Nephron progenitor cell (in vitro differentiated cells): ENCODE data around the gene SRPX.

ENCODE experiments used
- DNase-seq: peaks from one replicate; pipeline ENCODE4 v3.0.0; 2021
- H3K27ac Mint-ChIP-seq: 2 replicates; pipeline ENCODE4 v1.8.0; 2021; ENCODE audit warnings: mild to moderate bottlenecking, moderate library complexity, mixed read lengths
- H3K27me3 Mint-ChIP-seq: 2 replicates; pipeline ENCODE4 v1.8.0; 2021; ENCODE audit warnings: mild to moderate bottlenecking, low read depth, mixed read lengths; ENCODE audit not compliant: poor library complexity
- H3K36me3 Mint-ChIP-seq: 2 replicates; pipeline ENCODE4 v1.8.0; 2021; ENCODE audit warnings: low read depth, mixed read lengths
- H3K4me1 Mint-ChIP-seq: 2 replicates; pipeline ENCODE4 v1.8.0; 2021; ENCODE audit warnings: mixed read lengths
- H3K4me3 Mint-ChIP-seq: 2 replicates; pipeline ENCODE4 v1.8.0; 2021; ENCODE audit warnings: mild to moderate bottlenecking, moderate library complexity, mixed read lengths
- H3K9me3 Mint-ChIP-seq: 2 replicates; pipeline ENCODE4 v1.8.0; 2021; ENCODE audit warnings: mild to moderate bottlenecking, moderate library complexity, mixed read lengths
- TF ChIP-seq, protein P1 (sequence below): fragments of 200-600 bp; sonication (generic); IDR thresholded peaks from 2 replicates; pipeline ENCODE4 v1.5.0; 2021; ENCODE audit warnings: antibody characterized with exemption

Gene SRPX

GRCh38 chrX:38126179-38126578 lies 94.5 kb downstream of the SRPX start:
- H3K27me3 Mint-ChIP-seq = peaks cover 3% of the 10 kb centered on the region
- H3K4me3 Mint-ChIP-seq = no peak overlapping the region
- no peaks in the 10 kb centered on the region for H3K4me1 Mint-ChIP-seq
- no peaks in the 10 kb centered on the region for H3K36me3 Mint-ChIP-seq
- peaks cover 11% of the 10 kb centered on the region for H3K9me3 Mint-ChIP-seq
- no peak for DNase-seq
- H3K27ac Mint-ChIP-seq = no peak overlapping the region
- TF ChIP-seq, protein P1, sequence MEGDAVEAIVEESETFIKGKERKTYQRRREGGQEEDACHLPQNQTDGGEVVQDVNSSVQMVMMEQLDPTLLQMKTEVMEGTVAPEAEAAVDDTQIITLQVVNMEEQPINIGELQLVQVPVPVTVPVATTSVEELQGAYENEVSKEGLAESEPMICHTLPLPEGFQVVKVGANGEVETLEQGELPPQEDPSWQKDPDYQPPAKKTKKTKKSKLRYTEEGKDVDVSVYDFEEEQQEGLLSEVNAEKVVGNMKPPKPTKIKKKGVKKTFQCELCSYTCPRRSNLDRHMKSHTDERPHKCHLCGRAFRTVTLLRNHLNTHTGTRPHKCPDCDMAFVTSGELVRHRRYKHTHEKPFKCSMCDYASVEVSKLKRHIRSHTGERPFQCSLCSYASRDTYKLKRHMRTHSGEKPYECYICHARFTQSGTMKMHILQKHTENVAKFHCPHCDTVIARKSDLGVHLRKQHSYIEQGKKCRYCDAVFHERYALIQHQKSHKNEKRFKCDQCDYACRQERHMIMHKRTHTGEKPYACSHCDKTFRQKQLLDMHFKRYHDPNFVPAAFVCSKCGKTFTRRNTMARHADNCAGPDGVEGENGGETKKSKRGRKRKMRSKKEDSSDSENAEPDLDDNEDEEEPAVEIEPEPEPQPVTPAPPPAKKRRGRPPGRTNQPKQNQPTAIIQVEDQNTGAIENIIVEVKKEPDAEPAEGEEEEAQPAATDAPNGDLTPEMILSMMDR = no peak

GRCh38 chrX:38124000-38124399 lies 96.7 kb downstream of the SRPX start:
- Mint-ChIP-seq H3K4me1 (no peaks in the 10 kb centered on the region), H3K36me3 (no peaks in the 10 kb centered on the region), H3K4me3 (no peak overlapping the region), H3K9me3 (peaks cover 7% of the 10 kb centered on the region), H3K27ac (no peak overlapping the region), H3K27me3 (peaks cover 3% of the 10 kb centered on the region)
- TF ChIP-seq, protein P1 = no peak
- DNase-seq = no peak

- no peaks in the 10 kb centered on the region for H3K27me3 Mint-ChIP-seq
- no peak overlapping the region for H3K4me3 Mint-ChIP-seq
- peaks cover 18% of the 10 kb centered on the region for H3K9me3 Mint-ChIP-seq
- TF ChIP-seq, protein P1 = no peak
- H3K27ac Mint-ChIP-seq = no peak overlapping the region
- DNase-seq = no peak
- no peaks in the 10 kb centered on the region for H3K4me1 Mint-ChIP-seq
- peaks cover 6% of the 10 kb centered on the region for H3K36me3 Mint-ChIP-seq
Measured at GRCh38 chrX:38117485-38117884, 103.2 kb downstream of the SRPX start.

DNA sequence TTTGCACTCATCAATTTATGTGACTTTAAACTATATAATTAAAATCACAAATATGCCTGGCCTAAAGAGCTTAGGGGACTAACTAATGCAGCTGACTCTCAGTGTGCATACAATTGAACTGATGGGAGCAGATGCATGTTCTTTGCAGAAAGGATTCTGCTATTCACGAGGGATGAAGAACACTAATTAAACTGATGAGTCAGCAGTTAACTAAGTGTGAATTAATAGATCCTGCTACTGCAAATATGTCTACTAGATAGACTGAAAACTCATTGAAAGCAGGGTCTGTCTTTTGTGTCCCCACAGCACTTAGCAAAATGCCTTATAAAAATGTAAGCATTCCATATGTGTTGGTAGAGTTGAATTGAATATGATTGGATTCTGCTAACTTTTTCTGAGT lies 104.0 kb downstream of the SRPX start:
- no peaks in the 10 kb centered on the region for H3K4me1 Mint-ChIP-seq
- no peaks in the 10 kb centered on the region for H3K27me3 Mint-ChIP-seq
- H3K9me3 Mint-ChIP-seq = peaks cover 18% of the 10 kb centered on the region
- H3K36me3 Mint-ChIP-seq = peaks cover 6% of the 10 kb centered on the region
- TF ChIP-seq, protein P1 = no peak
- DNase-seq = no peak
- H3K4me3 Mint-ChIP-seq = no peak overlapping the region
- no peak overlapping the region for H3K27ac Mint-ChIP-seq

DNA sequence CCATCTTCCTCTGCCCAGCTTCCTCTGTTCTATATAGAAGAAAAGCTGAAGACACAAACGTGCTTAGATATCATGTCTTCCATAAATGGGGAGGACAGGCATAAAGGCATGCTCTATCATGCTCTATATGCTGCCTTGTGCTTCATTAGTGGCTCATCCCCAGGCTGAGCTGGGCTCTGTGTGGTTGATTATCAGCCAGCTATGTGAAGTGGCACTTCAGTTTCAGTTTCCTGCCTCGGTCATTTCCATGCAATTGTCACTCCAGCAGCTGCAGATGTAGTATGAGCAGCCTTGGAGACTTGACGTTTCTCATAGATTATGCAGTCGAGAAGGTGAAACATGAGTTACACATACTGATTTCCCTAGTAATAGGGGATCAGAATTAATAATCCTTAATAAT lies 108.1 kb downstream of the SRPX start:
- Mint-ChIP-seq H3K4me1 (no peaks in the 10 kb centered on the region), H3K36me3 (peaks cover 6% of the 10 kb centered on the region), H3K4me3 (no peak overlapping the region), H3K27ac (no peak overlapping the region), H3K27me3 (peaks cover 2% of the 10 kb centered on the region), H3K9me3 (peaks cover 18% of the 10 kb centered on the region)
- TF ChIP-seq, protein P1 = no peak
- DNase-seq = no peak

- no peak for DNase-seq
- H3K4me1 Mint-ChIP-seq = no peaks in the 10 kb centered on the region
- H3K36me3 Mint-ChIP-seq = peaks cover 6% of the 10 kb centered on the region
- peaks cover 2% of the 10 kb centered on the region for H3K27me3 Mint-ChIP-seq
- peaks cover 24% of the 10 kb centered on the region for H3K9me3 Mint-ChIP-seq
- TF ChIP-seq, protein P1 = no peak
- no peak overlapping the region for H3K27ac Mint-ChIP-seq
- no peak overlapping the region for H3K4me3 Mint-ChIP-seq
Measured at GRCh38 chrX:38111196-38111595, 109.5 kb downstream of the SRPX start.
